HEK293 (cell line): ENCODE results near the gene MARCKSL1.

Experiments
- CTCF ChIA-PET: fragments of 350-600 bp; formaldehyde crosslinking; extraction: SDS; loops from one replicate; lab custom pipeline; 2021; ENCODE audit warnings: antibody characterized with exemption; lab: Yijun Ruan, JAX
- POLR2A ChIA-PET: fragments of 300-600 bp; formaldehyde crosslinking; extraction: SDS; loops from one replicate; lab custom pipeline; 2020; ENCODE audit warnings: antibody characterized with exemption, inconsistent platforms; lab: Yijun Ruan, JAX
- H3K27ac ChIP-seq: fragments of 200-500 bp; sonication (Bioruptor generic); 2 replicates; pipeline ENCODE4 v1.5.1; 2014; ENCODE audit warnings: low read depth, low read length, control low read depth, inconsistent platforms; ENCODE audit errors: extremely low read depth
- H3K36me3 ChIP-seq, 2 experiments: fragments of 200-500 bp in 1 of 2; sonication (Bioruptor generic) in 1 of 2; 1 replicate in 1 of 2; 2 replicates in 1 of 2; pipeline ENCODE4 v1.5.1; 2014 to 2017; ENCODE audit warnings: inconsistent platforms in 2 of 2, low read length in 2 of 2; ENCODE audit not compliant: control insufficient read depth in 2 of 2, insufficient read depth in 1 of 2
- H3K4me1 ChIP-seq: fragments of 200-500 bp; sonication (Bioruptor generic); 2 replicates; pipeline ENCODE4 v1.5.1; 2014; ENCODE audit warnings: mild to moderate bottlenecking, low read length, inconsistent platforms; ENCODE audit not compliant: control insufficient read depth, insufficient read depth
- H3K4me3 ChIP-seq: 2 replicates; pipeline ENCODE4 v1.5.1; 2011; ENCODE audit warnings: low read depth, mild to moderate bottlenecking, control low read depth, low read length, moderate library complexity
- H3K9me3 ChIP-seq: fragments of 200-500 bp; sonication (Bioruptor generic); 2 replicates; pipeline ENCODE4 v1.5.1; 2014; ENCODE audit warnings: low read depth, low read length, inconsistent platforms; ENCODE audit not compliant: control insufficient read depth, insufficient read depth
- ATF2 ChIP-seq: fragments of 450-650 bp; formaldehyde crosslinking; IDR thresholded peaks from 2 replicates; pipeline ENCODE4 v1.5.1; 2016; ENCODE audit warnings: missing biosample characterization, missing genetic modification characterization, low read depth
- HIC1 ChIP-seq: fragments of 450-650 bp; formaldehyde crosslinking; IDR thresholded peaks from 2 replicates; pipeline ENCODE4 v1.5.1; 2016; ENCODE audit warnings: missing biosample characterization, missing genetic modification characterization
- PATZ1 ChIP-seq: fragments of 450-650 bp; formaldehyde crosslinking; IDR thresholded peaks from 2 replicates; pipeline ENCODE4 v1.5.1; 2016; ENCODE audit warnings: missing biosample characterization, missing genetic modification characterization
- PRDM1 ChIP-seq: fragments of 450-650 bp; formaldehyde crosslinking; IDR thresholded peaks from 2 replicates; pipeline ENCODE4; 2016; ENCODE audit warnings: missing biosample characterization, missing genetic modification characterization
- PRDM10 ChIP-seq: fragments of 450-650 bp; formaldehyde crosslinking; IDR thresholded peaks from 2 replicates; pipeline ENCODE4 v1.5.1; 2016; ENCODE audit warnings: missing biosample characterization, missing genetic modification characterization
- ZBTB11 ChIP-seq: fragments of 450-650 bp; formaldehyde crosslinking; conservative IDR thresholded peaks from 2 replicates; pipeline ENCODE4 v1.5.1; 2016; ENCODE audit warnings: low read depth, missing biosample characterization, missing genetic modification characterization
- ZBTB48 ChIP-seq: fragments of 450-650 bp; formaldehyde crosslinking; IDR thresholded peaks from 2 replicates; pipeline ENCODE4 v1.5.1; 2016; ENCODE audit warnings: missing biosample characterization, missing genetic modification characterization
- ZBTB7A ChIP-seq: fragments of 450-650 bp; formaldehyde crosslinking; IDR thresholded peaks from 2 replicates; pipeline ENCODE4 v1.5.1; 2016; ENCODE audit warnings: low read depth, missing biosample characterization, missing genetic modification characterization
- ZNF518A ChIP-seq: fragments of 450-650 bp; formaldehyde crosslinking; conservative IDR thresholded peaks from 2 replicates; pipeline ENCODE4 v1.5.1; 2016; ENCODE audit warnings: low read depth, missing biosample characterization, missing genetic modification characterization
- ZNF529 ChIP-seq: fragments of 450-650 bp; formaldehyde crosslinking; IDR thresholded peaks from 2 replicates; pipeline ENCODE4 v1.5.1; 2017; ENCODE audit warnings: missing genetic modification characterization, missing biosample characterization; ENCODE audit not compliant: insufficient replicate concordance
- ZNF76 ChIP-seq: fragments of 450-650 bp; formaldehyde crosslinking; IDR thresholded peaks from 2 replicates; pipeline ENCODE4; 2016; ENCODE audit warnings: low read depth, missing biosample characterization, missing genetic modification characterization, borderline replicate concordance
- ZSCAN30 ChIP-seq: fragments of 450-650 bp; IDR thresholded peaks from 2 replicates; pipeline ENCODE4 v1.5.1; 2018; ENCODE audit warnings: missing biosample characterization, mild to moderate bottlenecking, missing genetic modification characterization, moderate library complexity

Gene MARCKSL1

GRCh38 chr1:32334864-32335534 lies 1.0 kb downstream of the MARCKSL1 start (continued):
- TF ChIP-seq ATF2 (tag by site-specific recombination) (no peak), ZNF518A (tag by site-specific recombination) (no peak), ZBTB7A (tag by site-specific recombination) (peak; percentile 28; the same call in 1 of the 2 replicates), ZBTB11 (tag by site-specific recombination) (no peak), ZSCAN30 (tag by site-specific recombination) (peak; percentile 76; the same call in 1 of the 2 replicates), ZNF529 (no peak)

- H3K36me3 ChIP-seq: peaks cover 0 to 57% of the 10 kb centered on the region in 2 experiments; a peak in 1 of 3 replicates
- CTCF ChIA-PET: interaction anchor here (0.6 to 1.0 kb wide), 2 partner anchors 12 to 119 kb away, joined by 3 read pairs; no protein-coding TSS in a partner anchor
- no peaks in the 10 kb centered on the region for H3K4me1 ChIP-seq
- H3K27ac ChIP-seq: peak overlapping the region; percentile 76; the same call in 1 of the 2 replicates
- POLR2A ChIA-PET: interaction anchor here (0.6 to 5.8 kb wide), 4 partner anchors 18 to 86 kb away, joined by 3 to 100 read pairs (median 3); partner anchors contain the start of gene BSDC1
- no peaks in the 10 kb centered on the region for H3K9me3 ChIP-seq
- peak overlapping the region; percentile 84 for H3K4me3 ChIP-seq
- peak; percentile 58; the same call in 1 of the 2 replicates for TF ChIP-seq HIC1 (tag by site-specific recombination)
- peak; percentile 47 for TF ChIP-seq ZNF76 (tag by site-specific recombination)
- peak; percentile 23; the same call in 1 of the 2 replicates for TF ChIP-seq PRDM1 (tag by site-specific recombination)
- TF ChIP-seq PRDM10: peak; percentile 57
- TF ChIP-seq PATZ1: no peak
- TF ChIP-seq ZBTB48: peak; percentile 100
Observed at GRCh38 chr1:32334274-32334861, 1.7 kb downstream of the MARCKSL1 start.
